GM18526 (cell line): ENCODE data around the gene GSPT2.
A peak's percentile ranks its signal among the peaks of the same experiment; 100 is the strongest.
"Not testable (repeated sequence)": the region's sequence is repeated elsewhere in the genome, so short reads cannot be mapped to it uniquely, and the experiment has no call there.

Experiments used
- POLR2A ChIP-seq: IDR thresholded peaks from 3 replicates; pipeline ENCODE4 v1.6.1; 2011; ENCODE audit not compliant: insufficient read length; ENCODE audit errors: extremely low read depth

GSPT2 gene

DNA sequence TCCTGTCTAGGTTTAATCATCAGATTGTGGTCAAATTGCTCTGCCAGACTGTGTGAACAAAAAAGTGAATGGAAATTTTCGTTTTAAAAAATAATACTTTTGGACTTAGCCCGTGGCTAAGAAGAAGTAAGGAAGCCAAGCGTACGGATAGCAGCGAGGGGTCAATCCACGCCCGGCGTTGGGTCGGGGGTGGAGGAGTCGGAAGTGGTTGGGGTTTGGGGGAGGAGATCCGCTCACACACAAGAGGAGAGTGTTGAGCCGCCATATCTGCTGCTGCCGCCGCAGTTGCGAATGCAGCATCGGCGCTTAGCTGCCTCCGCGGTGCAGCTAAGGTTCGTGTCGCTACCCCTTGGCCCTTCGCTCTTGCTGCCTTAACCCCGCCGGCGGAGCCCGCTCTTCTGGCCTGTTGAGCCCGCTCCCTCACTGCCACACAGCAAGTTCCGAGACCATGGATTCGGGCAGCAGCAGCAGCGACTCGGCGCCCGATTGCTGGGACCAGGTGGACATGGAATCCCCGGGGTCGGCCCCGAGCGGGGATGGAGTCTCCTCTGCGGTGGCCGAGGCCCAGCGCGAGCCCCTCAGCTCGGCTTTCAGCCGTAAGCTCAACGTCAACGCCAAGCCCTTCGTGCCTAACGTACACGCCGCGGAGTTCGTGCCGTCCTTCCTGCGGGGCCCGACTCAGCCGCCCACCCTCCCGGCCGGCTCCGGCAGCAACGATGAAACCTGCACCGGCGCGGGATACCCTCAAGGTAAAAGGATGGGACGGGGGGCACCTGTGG is at the start of gene GSPT2:
Gene GSPT2, plus strand, starts transcription at position 264 of the 779 bp plus-strand sequence. Its CDS starts 185 bp downstream, at position 449.
- TF ChIP-seq POLR2A: peak; percentile 66

DNA sequence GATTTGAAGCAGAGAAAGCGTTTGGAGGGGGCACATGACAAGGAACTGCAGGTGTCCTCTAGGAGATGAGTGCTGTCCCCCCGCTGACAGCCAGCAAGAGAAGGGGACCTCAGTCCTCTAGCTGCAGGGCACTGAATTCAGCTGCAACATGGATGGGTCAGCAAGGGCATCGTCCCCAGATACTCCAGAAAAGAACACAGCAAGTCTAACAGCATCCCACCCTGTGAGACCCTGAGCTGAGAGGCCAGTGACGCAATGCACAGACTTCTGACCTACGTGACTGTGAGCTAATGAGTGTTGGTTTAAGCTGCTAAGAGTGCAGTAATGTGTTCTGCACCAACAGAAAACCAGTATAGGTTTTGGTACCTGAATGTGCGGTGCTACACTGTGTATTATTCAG is 49.0 kb upstream of the GSPT2 start:
- no peak for TF ChIP-seq POLR2A

GRCh38 chrX:51697397-51697796 is 45.8 kb upstream of the GSPT2 start:
- no peak for TF ChIP-seq POLR2A

- not testable (repeated sequence) for TF ChIP-seq POLR2A
Observed at GRCh38 chrX:51710277-51711164, 32.7 kb upstream of the GSPT2 start, which contains the start of gene CENPVL1. Gene CENPVL1 (plus strand): TSS chrX:51710512. CDS start chrX:51710512, 0 bp downstream.

DNA sequence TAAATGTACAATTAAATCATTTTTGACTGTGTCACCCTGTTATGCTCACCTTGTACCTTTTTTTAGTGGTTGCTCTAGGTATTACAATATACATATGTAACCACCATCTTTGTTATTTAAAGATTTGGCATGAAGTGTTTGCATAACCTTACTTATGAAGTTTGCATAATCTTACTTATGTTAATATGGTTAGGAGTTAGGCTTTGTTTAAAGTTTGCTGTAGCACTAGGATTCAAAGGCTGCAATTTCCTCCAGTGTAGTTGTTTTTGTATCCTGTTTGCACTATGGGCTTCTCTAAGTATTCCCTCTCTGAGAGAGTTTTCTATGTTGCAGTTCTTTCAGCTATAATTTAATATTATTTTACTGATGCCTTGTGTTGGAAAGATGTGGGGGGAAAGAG is 15.0 kb upstream of the GSPT2 start:
- TF ChIP-seq POLR2A: no peak

- no peak for TF ChIP-seq POLR2A
Observed at GRCh38 chrX:51737091-51737490, 6.2 kb upstream of the GSPT2 start.

- TF ChIP-seq POLR2A: no peak
Observed at GRCh38 chrX:51742586-51742985, 656 bp upstream of the GSPT2 start.

DNA sequence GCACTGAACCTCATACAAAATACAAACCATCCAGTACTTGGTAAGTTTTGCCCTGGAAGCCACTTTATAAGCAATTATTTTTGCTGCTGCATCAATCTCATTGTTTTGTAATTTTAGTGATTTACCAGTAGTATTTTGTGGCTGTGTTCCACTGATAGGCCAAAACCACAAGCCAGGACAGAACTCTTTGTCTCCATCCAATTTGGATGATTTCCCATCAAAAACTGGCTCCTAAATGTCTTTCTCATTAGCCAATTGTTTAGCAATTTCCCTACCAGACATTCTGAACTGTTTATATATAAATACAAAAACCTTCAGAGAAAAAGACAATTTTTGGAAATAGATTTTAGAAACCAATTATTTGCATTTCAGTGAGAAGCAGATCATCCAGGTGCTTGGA is 4.4 kb downstream of the GSPT2 start:
- no peak for TF ChIP-seq POLR2A

- TF ChIP-seq POLR2A: no peak
Observed at GRCh38 chrX:51759055-51759839, 16.0 kb downstream of the GSPT2 start.

DNA sequence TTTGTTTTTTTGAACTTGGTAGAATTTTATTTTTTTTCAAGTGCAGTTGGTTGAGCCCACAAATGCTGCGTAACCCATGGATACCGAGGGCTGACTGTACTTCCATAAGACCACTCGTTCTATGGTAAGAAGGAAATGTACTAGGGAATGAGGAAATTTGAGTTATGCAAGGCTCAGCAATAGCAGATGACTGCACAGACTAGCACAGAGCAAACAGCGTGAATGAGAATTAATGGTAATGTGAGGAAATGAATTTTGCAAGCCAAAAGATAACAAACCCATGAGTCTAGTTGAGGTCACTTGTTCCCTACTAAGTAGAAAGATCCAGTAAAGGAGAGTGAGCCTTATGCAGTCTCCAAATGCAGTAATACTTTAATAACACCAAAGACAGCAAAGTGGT is 17.4 kb downstream of the GSPT2 start:
- TF ChIP-seq POLR2A: no peak

GRCh38 chrX:51766546-51766945 is 23.3 kb downstream of the GSPT2 start:
- no peak for TF ChIP-seq POLR2A

DNA sequence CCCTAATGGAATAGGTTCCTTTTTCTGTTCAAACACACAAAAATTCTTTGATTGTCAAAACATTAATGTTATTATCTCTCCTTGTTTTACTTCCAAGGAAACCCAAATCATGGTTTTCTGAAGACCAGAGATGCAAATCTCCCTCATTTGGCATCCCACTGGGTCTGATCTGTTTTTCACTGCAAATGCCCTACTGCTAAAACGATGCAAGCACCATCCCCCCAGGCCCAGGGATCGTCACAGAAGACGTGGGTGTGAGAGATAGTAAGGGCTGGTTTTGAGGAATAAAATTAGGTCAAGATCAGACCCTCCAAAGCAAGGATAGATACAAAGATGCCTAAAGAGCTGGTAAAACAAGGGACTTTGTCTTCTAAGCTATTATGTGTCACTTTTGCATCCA is 33.6 kb downstream of the GSPT2 start:
- no peak for TF ChIP-seq POLR2A

GRCh38 chrX:51779306-51779705 is 36.1 kb downstream of the GSPT2 start:
- TF ChIP-seq POLR2A: no peak

DNA sequence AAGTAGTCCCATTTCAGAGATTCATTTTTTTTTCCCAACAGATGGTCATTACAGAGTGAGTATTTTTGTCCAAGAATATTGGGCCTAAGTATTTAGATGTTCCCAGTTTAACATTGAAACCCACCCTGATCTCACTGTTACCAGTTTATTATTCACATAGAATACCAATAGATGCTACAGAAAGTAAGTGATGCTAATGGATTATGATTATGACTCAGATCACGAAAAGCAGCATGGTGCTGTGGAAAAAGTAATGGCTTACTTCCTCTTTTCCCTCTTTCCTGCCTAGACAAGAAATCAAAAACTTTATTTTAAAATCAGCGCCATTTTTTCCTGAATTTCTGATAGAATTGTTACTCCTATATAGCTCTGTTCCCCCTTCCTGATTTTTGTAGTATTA is 51.9 kb downstream of the GSPT2 start:
- TF ChIP-seq POLR2A: no peak
